Bronchial epithelial cell (primary cell): Measurements from ENCODE around the gene EHD1. TPM values are rescaled to one million over a fixed set of nuclear protein-coding genes. Genes with fewer than 3 reads are reported as not detected.

ENCODE experiments used
- DNase-seq: peaks from one replicate; pipeline ENCODE4 v3.0.0-alpha.2; 2010; ENCODE audit warnings: low read depth
- FAIRE-seq: peaks from 2 replicates; lab custom pipeline; 2011; peaks lifted over from hg19 to GRCh38; lab: Jason Lieb, UNC
- H3K27me3 ChIP-seq: 2 replicates; pipeline ENCODE4 v1.5.1; 2011; ENCODE audit warnings: low read length; ENCODE audit not compliant: control insufficient read depth, insufficient read depth
- H3K36me3 ChIP-seq: 2 replicates; pipeline ENCODE4 v1.5.1; 2011; ENCODE audit warnings: low read length; ENCODE audit not compliant: control insufficient read depth, insufficient read depth
- H3K4me3 ChIP-seq: 2 replicates; pipeline ENCODE4 v1.5.1; 2011; ENCODE audit warnings: mild to moderate bottlenecking, low read depth, low read length, control low read depth
- total RNA-seq: library from RNA; depleted of rRNA; stranded (reverse); fragments of >200 nt; gene quantifications from 2 replicates; pipeline ENCODE4 v1.2.1, GENCODE V29; 2014
- TF ChIP-seq, protein P1 (sequence below): IDR thresholded peaks from 2 replicates; pipeline ENCODE4 v1.5.1; 2011; ENCODE audit warnings: mild to moderate bottlenecking, moderate library complexity, low read length, control low read depth, inconsistent platforms; ENCODE audit not compliant: insufficient read depth, severe bottlenecking

EHD1 gene
- total RNA-seq, 1 donor from 2014 or later = 32.9 TPM

DNA sequence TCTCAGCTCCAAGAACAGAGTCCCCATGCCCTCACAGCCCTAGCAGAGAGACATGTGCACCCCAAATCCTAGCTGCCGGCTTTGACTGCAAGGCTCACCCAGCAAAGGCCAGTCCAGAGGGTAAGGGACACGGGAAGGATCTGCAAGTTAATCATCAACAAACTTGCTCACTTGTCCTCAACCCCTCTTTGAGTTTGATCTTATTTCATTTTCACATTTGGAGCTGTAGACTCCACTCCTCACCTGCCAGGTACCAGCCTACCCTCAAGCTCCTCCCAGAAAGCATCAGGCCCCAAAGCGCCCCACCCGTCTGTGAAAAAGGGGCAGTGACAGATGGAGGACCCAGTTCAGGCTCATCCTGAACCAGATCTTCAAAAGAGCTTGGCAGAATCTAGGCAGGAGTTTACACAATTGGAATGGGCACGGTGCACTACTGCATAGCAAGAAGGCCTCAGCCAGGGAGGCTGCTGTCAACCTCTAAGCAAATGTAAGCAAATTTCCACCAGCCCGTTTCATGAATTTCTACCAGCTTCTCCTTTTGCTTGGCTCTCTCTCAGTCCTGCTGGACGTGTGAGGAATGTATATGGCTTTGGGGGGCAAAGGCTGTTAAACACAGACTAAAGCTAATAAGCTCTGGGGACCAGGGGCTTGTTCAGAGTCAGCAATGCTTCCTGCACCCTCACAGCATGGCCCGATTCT lies 5.5 kb downstream of the EHD1 start:
- DNase-seq (no peak), FAIRE-seq (no peak)
- no peak overlapping the region for H3K4me3 ChIP-seq
- TF ChIP-seq, protein P1, sequence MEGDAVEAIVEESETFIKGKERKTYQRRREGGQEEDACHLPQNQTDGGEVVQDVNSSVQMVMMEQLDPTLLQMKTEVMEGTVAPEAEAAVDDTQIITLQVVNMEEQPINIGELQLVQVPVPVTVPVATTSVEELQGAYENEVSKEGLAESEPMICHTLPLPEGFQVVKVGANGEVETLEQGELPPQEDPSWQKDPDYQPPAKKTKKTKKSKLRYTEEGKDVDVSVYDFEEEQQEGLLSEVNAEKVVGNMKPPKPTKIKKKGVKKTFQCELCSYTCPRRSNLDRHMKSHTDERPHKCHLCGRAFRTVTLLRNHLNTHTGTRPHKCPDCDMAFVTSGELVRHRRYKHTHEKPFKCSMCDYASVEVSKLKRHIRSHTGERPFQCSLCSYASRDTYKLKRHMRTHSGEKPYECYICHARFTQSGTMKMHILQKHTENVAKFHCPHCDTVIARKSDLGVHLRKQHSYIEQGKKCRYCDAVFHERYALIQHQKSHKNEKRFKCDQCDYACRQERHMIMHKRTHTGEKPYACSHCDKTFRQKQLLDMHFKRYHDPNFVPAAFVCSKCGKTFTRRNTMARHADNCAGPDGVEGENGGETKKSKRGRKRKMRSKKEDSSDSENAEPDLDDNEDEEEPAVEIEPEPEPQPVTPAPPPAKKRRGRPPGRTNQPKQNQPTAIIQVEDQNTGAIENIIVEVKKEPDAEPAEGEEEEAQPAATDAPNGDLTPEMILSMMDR = no peak
- H3K27me3 ChIP-seq = no peaks in the 10 kb centered on the region
- H3K36me3 ChIP-seq = peaks cover 16% of the 10 kb centered on the region

DNA sequence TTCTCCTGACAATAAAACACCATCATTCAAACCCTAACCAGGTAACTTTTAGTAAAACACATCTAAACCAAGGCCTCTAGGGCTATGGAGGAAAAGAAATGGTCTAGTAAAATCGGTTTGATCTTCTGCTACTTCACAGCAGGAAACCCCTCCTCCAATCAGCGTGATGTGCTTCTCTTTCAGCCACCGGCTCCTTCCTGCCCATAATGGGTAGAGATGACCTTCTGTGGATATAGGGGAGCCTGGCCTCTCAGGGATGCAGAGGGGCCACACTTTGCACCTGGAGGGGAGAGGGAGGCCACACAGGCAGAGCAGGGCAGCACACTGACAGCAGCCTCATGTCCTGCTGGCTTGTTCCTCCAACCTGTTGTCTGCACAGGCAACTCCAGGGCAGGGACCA lies 6.9 kb downstream of the EHD1 start:
- TF ChIP-seq, protein P1 = no peak
- no peaks in the 10 kb centered on the region for H3K27me3 ChIP-seq
- H3K36me3 ChIP-seq = peaks cover 17% of the 10 kb centered on the region
- FAIRE-seq = no peak
- no peak for DNase-seq
- H3K4me3 ChIP-seq = no peak overlapping the region

DNA sequence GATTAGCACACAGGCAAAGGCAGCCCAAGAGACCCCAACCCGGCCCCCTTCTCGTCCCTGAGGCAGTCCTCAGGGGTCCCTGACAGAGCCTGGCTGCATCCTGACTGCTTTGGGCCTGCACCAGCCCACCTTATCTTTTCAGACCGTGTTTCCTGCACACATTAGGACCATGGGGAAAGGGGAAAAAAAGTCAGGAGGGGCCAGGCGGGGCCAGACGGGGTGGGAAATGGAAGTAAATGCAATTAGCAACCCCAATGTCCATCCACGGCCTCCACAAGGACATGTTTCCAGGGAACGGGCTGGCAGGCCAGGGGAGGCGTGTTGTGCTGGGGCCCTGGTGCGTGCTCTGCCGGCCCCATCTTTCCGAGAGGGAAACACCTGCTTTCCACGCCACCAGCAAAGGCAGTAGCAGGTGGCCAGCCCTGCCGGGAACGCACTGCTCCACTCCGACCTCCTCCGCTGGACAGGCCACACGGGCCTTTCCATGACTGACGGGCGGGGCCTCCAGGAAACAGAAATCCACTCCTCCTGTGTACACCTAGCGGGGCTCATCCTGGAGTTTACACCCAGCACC lies 7.4 kb downstream of the EHD1 start:
- H3K36me3 ChIP-seq = peaks cover 17% of the 10 kb centered on the region
- DNase-seq (no peak), FAIRE-seq (no peak)
- H3K27me3 ChIP-seq = no peaks in the 10 kb centered on the region
- no peak overlapping the region for H3K4me3 ChIP-seq
- TF ChIP-seq, protein P1 = no peak

DNA sequence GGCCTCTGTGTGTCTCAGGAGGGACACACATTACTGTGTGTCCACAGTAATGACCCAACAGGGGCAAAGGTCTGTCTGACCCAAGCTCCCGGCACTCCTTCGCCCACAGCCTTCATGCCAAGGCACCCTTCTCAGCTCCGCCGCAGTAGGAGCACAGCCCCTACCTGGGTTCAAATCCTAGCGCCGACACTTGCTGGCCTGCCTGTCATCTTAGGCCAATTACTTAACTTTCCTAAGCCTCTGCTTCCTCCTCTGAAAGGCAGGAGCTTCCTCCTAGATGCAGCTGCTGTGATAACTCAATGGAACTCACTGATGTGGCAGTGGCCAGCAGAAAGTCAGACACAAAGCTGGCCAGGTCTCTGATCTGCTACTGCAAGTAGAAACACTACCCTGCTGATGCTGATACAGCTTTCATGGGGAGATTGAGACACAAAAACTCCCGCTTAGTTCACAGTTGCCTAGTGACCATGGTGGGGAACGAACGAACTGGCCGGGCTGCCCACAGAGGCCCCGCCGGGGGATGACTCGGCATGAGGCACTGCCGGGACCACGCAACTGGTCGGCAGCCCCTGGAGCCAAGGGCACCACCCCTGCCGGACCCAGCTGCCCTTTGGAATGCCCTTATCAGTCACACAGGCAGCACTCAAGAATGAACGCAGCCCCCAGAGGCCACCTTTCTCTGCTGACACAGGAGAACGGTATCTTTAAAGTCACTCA lies 8.1 kb downstream of the EHD1 start:
- no peaks in the 10 kb centered on the region for H3K27me3 ChIP-seq
- H3K36me3 ChIP-seq = peaks cover 17% of the 10 kb centered on the region
- H3K4me3 ChIP-seq = no peak overlapping the region
- peak; percentile 57 for DNase-seq
- no peak for FAIRE-seq
- TF ChIP-seq, protein P1 = no peak

DNA sequence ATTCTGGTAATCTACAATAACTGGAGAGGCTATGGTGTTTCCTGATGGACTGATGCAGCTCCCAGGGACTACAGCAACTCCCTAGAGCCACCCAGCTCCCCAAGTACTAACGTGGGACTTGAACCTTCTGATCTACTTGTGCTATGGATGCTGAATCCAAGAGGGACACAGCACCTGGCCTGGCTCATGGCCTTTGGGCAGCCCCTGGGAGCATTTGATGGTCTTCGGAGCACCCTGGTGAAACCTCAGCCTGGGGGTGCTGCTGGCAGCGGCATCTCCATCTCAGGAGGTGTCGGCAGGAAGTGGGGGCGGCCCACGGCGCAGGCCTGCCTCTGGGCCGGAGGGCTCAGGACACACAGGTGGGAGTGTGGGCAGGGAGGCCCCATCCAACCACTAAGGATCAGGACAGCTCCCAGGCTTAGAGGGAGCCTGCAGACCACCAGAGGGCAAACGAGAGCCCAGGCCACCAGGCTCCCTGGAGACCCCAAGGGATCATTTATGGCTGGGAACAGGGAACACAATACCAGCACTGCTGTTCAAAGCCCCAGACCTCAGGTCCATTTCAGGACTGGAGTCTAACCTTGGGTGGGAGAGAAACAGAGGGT lies 8.7 kb downstream of the EHD1 start:
- DNase-seq (no peak), FAIRE-seq (no peak)
- no peak overlapping the region for H3K4me3 ChIP-seq
- no peaks in the 10 kb centered on the region for H3K27me3 ChIP-seq
- peaks cover 15% of the 10 kb centered on the region for H3K36me3 ChIP-seq
- TF ChIP-seq, protein P1 = peak; percentile 24
